LNCaP clone FGC (cell line): ENCODE results near the gene CCSER1.
"Not testable (repeated sequence)": the region's sequence is repeated elsewhere in the genome, so short reads cannot be mapped to it uniquely, and the experiment has no call there.

Source experiments
- DNase-seq: peaks from one replicate; pipeline ENCODE4 v3.0.0-alpha.2; 2011; ENCODE audit warnings: low read depth
- H3K4me3 ChIP-seq: 2 replicates; pipeline ENCODE4 v1.5.1; 2011; ENCODE audit warnings: mild to moderate bottlenecking, low read depth, low read length, control low read depth
- TF ChIP-seq, protein P1 (sequence below): IDR thresholded peaks from 2 replicates; pipeline ENCODE4 v1.5.1; 2012; ENCODE audit warnings: mild to moderate bottlenecking; ENCODE audit not compliant: control insufficient read depth, insufficient read depth; ENCODE audit errors: extremely low read depth

The CCSER1 gene

DNA sequence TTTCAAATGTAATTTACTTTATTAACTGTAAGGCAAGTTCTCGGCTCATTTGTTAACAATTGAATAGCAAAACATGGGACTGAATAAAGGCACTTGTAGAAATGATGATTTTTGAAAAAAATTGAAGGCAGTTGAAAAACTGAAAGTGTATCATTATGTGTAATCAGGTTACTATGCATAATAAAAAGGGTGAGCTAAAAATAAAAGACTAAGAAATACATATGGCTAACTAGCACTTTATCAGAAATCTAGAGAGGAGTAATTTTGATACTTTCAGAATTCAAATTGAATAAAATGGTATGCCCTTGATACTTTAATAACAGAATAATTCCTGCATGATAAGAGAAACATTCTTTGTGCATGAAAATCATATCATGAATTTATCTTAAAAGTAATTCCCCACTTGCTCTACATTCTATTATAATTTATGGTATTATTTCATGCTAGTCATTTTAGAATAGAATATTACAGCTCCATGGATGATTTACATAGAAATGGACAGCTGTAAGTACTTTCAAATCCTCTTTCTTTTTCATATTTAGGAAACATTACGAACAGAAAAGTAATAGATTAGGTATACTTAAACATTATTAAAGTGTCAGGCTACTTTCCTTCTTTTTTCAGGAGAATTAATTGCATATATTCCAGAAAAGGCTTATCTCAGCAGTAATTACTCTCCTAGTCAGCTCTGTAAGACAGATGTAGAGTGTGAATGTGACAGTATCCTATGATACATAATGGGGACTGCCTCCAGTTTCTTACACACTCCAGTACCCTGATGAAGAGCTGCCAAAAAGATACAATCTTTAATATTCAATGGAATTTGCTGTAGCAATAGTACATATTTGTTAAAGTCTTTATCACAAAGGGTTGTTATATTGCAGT, 697.3 kb downstream of the CCSER1 start:
- no peak for DNase-seq
- TF ChIP-seq, protein P1, sequence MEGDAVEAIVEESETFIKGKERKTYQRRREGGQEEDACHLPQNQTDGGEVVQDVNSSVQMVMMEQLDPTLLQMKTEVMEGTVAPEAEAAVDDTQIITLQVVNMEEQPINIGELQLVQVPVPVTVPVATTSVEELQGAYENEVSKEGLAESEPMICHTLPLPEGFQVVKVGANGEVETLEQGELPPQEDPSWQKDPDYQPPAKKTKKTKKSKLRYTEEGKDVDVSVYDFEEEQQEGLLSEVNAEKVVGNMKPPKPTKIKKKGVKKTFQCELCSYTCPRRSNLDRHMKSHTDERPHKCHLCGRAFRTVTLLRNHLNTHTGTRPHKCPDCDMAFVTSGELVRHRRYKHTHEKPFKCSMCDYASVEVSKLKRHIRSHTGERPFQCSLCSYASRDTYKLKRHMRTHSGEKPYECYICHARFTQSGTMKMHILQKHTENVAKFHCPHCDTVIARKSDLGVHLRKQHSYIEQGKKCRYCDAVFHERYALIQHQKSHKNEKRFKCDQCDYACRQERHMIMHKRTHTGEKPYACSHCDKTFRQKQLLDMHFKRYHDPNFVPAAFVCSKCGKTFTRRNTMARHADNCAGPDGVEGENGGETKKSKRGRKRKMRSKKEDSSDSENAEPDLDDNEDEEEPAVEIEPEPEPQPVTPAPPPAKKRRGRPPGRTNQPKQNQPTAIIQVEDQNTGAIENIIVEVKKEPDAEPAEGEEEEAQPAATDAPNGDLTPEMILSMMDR: no peak
- no peak overlapping the region for H3K4me3 ChIP-seq

DNA sequence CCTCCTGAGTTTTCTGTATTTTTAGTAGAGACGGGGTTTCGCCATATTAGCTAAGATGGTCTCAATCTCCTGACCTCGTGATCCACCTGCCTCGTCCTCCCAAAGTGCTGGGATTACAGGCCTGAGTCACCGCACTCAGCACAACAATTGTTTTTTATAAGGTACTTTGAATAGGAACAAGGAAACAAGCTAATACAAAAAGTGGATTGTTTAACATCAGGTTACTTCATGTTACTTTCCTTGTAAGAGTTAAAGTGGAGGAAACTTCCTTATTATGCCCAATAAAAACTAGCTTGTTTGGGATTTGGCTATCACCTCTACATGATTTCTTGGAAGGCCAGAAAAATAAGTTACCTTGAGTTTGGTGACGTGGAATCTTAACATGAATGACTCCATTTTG, 698.7 kb downstream of the CCSER1 start:
- TF ChIP-seq, protein P1: no peak
- no peak for DNase-seq
- no peak overlapping the region for H3K4me3 ChIP-seq

DNA sequence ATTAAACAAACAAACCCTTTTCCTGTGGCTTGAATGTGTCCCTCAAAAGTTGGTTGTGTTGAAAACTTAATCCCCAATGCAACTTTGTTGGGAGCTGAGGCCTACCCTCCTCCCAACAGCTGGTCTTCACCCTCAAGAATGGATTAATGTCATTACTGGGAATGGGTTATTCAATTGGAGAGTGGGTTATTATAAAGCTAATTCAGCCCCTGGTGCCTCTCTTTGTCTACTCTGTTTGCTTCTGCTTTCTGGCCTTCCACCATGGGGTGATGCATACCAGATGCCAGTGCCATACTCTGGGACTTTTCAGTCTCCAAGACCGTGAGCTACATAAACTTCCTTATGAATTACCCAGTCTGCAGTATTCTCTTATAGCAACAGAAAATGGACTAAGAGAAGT, 706.5 kb downstream of the CCSER1 start:
- DNase-seq: no peak
- H3K4me3 ChIP-seq: no peak overlapping the region
- TF ChIP-seq, protein P1: no peak

DNA sequence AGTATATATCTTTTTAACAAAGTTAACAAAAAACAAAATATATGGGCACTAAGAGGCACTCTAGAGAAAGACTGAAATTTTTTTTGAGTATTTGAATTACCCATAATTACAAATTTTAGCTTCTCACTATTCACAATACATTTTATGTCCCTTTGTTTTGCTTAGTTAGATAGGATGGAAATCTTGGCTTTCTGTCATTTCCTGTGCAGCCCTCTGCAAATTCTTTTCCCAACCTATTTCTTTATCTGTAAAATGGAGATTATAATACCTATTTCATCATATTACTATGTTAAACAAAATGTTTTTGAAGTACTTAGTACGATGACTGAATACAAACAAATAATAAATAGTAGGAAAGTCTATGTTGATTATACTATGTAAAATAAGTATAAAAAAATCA, 710.0 kb downstream of the CCSER1 start:
- H3K4me3 ChIP-seq: no peak overlapping the region
- no peak for DNase-seq
- TF ChIP-seq, protein P1: no peak

DNA sequence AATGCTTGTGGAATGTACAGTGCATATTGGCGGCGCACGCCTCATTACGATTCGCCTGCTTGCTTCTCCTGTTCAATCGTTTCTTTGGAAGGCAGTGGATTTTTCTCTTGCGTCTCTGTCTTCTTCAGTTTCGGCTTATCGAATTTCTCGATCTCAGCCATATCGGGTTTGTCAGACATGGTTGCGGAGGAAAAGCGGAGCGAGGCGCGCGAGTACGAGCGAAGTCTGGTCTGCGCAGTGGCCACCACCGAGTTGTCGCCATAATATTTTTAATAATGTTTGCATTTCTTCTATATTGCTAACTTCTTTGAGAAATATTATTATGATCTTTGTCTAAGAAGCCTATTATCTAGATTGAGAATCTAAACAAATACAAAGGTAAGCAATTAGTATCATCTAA, 711.7 kb downstream of the CCSER1 start:
- H3K4me3 ChIP-seq, DNase-seq: not testable (repeated sequence)

DNA sequence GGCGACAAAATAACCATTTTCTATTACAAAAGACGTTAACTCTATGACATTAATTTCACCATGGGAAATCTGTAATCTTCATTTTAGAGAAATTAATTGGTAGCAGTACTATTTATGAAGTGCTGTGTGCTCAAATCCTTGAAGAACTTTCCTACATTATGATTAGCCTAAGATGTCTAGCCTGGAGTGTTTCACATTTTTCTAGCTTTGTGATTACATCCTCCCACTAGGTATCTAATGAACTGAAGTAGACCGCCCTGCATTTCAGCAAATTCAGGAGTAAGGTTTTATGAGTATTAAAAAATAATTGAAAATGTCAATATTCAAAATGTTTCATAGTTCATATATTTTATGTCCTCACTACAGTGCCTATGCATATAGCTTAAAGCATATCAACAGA, 713.1 kb downstream of the CCSER1 start:
- DNase-seq: no peak
- TF ChIP-seq, protein P1: no peak

DNA sequence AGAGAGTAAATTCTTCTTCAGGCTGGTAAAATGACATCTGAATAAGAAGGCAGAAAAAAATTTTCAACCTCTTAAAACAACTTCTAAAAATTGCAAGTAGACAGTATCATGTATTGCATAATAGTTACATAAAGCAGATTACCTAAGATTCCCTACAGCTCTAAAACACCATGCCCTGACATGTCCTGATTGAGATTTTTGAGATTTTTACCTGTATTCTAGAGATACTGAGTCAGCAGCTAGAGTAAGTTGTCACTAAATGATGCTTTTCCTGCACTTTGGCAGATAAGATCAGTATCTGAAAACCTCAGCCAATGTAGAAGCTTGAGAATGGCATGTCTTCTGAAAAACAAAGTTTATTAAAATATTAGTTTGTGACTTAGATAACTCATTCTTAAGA, 713.6 kb downstream of the CCSER1 start:
- H3K4me3 ChIP-seq: no peak overlapping the region
- TF ChIP-seq, protein P1: no peak
- no peak for DNase-seq

More for the DNA sequence above, 713.1 kb downstream of the CCSER1 start:
- H3K4me3 ChIP-seq: no peak overlapping the region
